Caco-2 (cell line): ENCODE measurements around the gene NCF4. TPM values are rescaled to one million over a fixed set of nuclear protein-coding genes. Genes with fewer than 3 reads are reported as not detected.

Experiments
- BruUV-seq: library from RNA; stranded (reverse); fragments of 400-500 nt; replicated peaks from 2 replicates; lab custom pipeline; 2021; lab: Mats Ljungman, UMichigan
- CTCF ChIA-PET: fragments of 300-600 bp; sonication (Branson Sonifier 250); formaldehyde crosslinking; loops from one replicate; lab custom pipeline; 2022; ENCODE audit warnings: antibody characterized with exemption; lab: Charles Lee
- POLR2A ChIA-PET: fragments of 300-600 bp; sonication (Branson Sonifier 250); formaldehyde crosslinking; loops from one replicate; lab custom pipeline; 2022; ENCODE audit warnings: antibody characterized with exemption; lab: Charles Lee
- DNase-seq, 2 experiments: peaks; one replicate each; pipeline versions ENCODE4 v3.0.0 to v3.0.0-alpha.2; 2020 to 2022
- H3K27me3 ChIP-seq: replicated peaks from 2 replicates; pipeline ENCODE4 v1.6.0; 2011; ENCODE audit warnings: low read length; ENCODE audit not compliant: control insufficient read depth, insufficient read depth
- H3K36me3 ChIP-seq: 2 replicates; pipeline ENCODE4 v1.5.1; 2011; ENCODE audit warnings: low read length; ENCODE audit not compliant: control insufficient read depth, insufficient read depth
- H3K4me1 ChIP-seq: fragments of 250-450 bp; sonication (Bioruptor Pico); 2 replicates; pipeline ENCODE4 v1.5.1; 2020; ENCODE audit warnings: mild to moderate bottlenecking
- H3K4me3 ChIP-seq: 2 replicates; pipeline ENCODE4 v1.5.1; 2011; ENCODE audit warnings: low read depth, mild to moderate bottlenecking, control low read depth, low read length
- H3K9me3 ChIP-seq: fragments of 250-450 bp; sonication (Bioruptor Pico); 2 replicates; pipeline ENCODE4 v1.5.1; 2020; ENCODE audit warnings: mild to moderate bottlenecking, moderate library complexity
- H3K27ac Mint-ChIP-seq: one replicate; pipeline ENCODE4 v1.8.0; 2022; ENCODE audit warnings: mixed read lengths; ENCODE audit not compliant: unreplicated experiment
- H3K27me3 Mint-ChIP-seq: one replicate; pipeline ENCODE4 v1.8.0; 2022; ENCODE audit warnings: mixed read lengths; ENCODE audit not compliant: insufficient read depth, unreplicated experiment
- H3K36me3 Mint-ChIP-seq: one replicate; pipeline ENCODE4 v1.8.0; 2022; ENCODE audit warnings: mild to moderate bottlenecking, mixed read lengths; ENCODE audit not compliant: insufficient read depth, unreplicated experiment
- H3K4me1 Mint-ChIP-seq: one replicate; pipeline ENCODE4 v1.8.0; 2022; ENCODE audit warnings: low read depth, mixed read lengths; ENCODE audit not compliant: unreplicated experiment
- H3K4me3 Mint-ChIP-seq: one replicate; pipeline ENCODE4 v1.8.0; 2022; ENCODE audit warnings: mild to moderate bottlenecking, moderate library complexity, mixed read lengths; ENCODE audit not compliant: unreplicated experiment
- H3K9me3 Mint-ChIP-seq: one replicate; pipeline ENCODE4 v1.8.0; 2022; ENCODE audit warnings: mixed read lengths; ENCODE audit not compliant: unreplicated experiment
- CTCF ChIP-seq, 2 experiments: fragments of 200-600 bp in 1 of 2; IDR thresholded peaks; 1 replicate in 1 of 2; 2 replicates in 1 of 2; pipeline versions ENCODE4 v1.5.1 to v1.8.0; 2011 to 2022; ENCODE audit warnings: antibody characterized with exemption in 1 of 2, control low read depth in 1 of 2, inconsistent platforms in 1 of 2, low read depth in 1 of 2, low read length in 1 of 2, mild to moderate bottlenecking in 1 of 2, moderate library complexity in 1 of 2; ENCODE audit not compliant: insufficient read depth in 1 of 2, severe bottlenecking in 1 of 2, unreplicated experiment in 1 of 2
- intact Hi-C: fragments of 100-400 bp; cut with micrococcal nuclease; formaldehyde crosslinking; loops from one replicate; pipeline ENCODE4 v1.10.0; 2022; ENCODE audit not compliant: unreplicated experiment
- total RNA-seq: library from RNA; stranded (reverse); gene quantifications from 2 replicates; pipeline ENCODE4 v1.2.3, GENCODE V29; 2022

The NCF4 gene
- total RNA-seq, 1 experiment from 2014 or later = not detected

GRCh38 chr22:36822581-36822980 lies 38.2 kb upstream of the NCF4 start:
- Mint-ChIP-seq H3K27ac (no peak overlapping the region), H3K9me3 (no peaks in the 10 kb centered on the region), H3K27me3 (peaks cover 35% of the 10 kb centered on the region), H3K36me3 (no peaks in the 10 kb centered on the region), H3K4me3 (no peak overlapping the region), H3K4me1 (no peaks in the 10 kb centered on the region)
- BruUV-seq = no TSS peak
- no peaks in the 10 kb centered on the region for H3K9me3 ChIP-seq
- ChIA-PET POLR2A (interaction anchor here (0.5 kb wide), 1 partner anchor 85 kb away, joined by 4 read pairs; no protein-coding TSS in a partner anchor), CTCF (no interaction called here)
- no peak for TF ChIP-seq CTCF (IDR thresholded peaks at IDR 0.05; ENCODE audit: insufficient read depth in 1 of 2, low read depth in 1 of 2, low read length in 1 of 2, severe bottlenecking in 1 of 2, unreplicated experiment in 1 of 2)
- no peak overlapping the region for H3K4me3 ChIP-seq
- intact Hi-C loops = no loop called here
- no peaks in the 10 kb centered on the region for H3K4me1 ChIP-seq
- peaks cover 1% of the 10 kb centered on the region; the same call in 1 of the 2 replicates for H3K27me3 ChIP-seq
- no peak for DNase-seq
- no peaks in the 10 kb centered on the region for H3K36me3 ChIP-seq

GRCh38 chr22:36823186-36823839 lies 37.5 kb upstream of the NCF4 start:
- no peaks in the 10 kb centered on the region for H3K4me1 ChIP-seq
- no peak overlapping the region for H3K4me3 Mint-ChIP-seq
- intact Hi-C loops = no loop called here
- TF ChIP-seq CTCF (IDR thresholded peaks at IDR 0.05; ENCODE audit: insufficient read depth in 1 of 2, low read depth in 1 of 2, low read length in 1 of 2, severe bottlenecking in 1 of 2, unreplicated experiment in 1 of 2) = no peak
- H3K4me3 ChIP-seq = no peak overlapping the region
- H3K27me3 Mint-ChIP-seq = peaks cover 27% of the 10 kb centered on the region
- ChIA-PET POLR2A (interaction anchor here (0.5 kb wide), 1 partner anchor 84 kb away, joined by 4 read pairs; no protein-coding TSS in a partner anchor), CTCF (no interaction called here)
- no peaks in the 10 kb centered on the region for H3K36me3 ChIP-seq
- H3K27ac Mint-ChIP-seq = no peak overlapping the region
- no peaks in the 10 kb centered on the region for H3K4me1 Mint-ChIP-seq
- no peaks in the 10 kb centered on the region for H3K36me3 Mint-ChIP-seq
- BruUV-seq = no TSS peak
- H3K27me3 ChIP-seq = peaks cover 1% of the 10 kb centered on the region; the same call in 1 of the 2 replicates
- no peak for DNase-seq
- no peaks in the 10 kb centered on the region for H3K9me3 ChIP-seq
- no peaks in the 10 kb centered on the region for H3K9me3 Mint-ChIP-seq

- DNase-seq = no peak
- Mint-ChIP-seq H3K27ac (no peak overlapping the region), H3K9me3 (no peaks in the 10 kb centered on the region), H3K4me1 (no peaks in the 10 kb centered on the region), H3K36me3 (no peaks in the 10 kb centered on the region), H3K4me3 (no peak overlapping the region), H3K27me3 (peaks cover 20% of the 10 kb centered on the region)
- no peak overlapping the region for H3K4me3 ChIP-seq
- no peaks in the 10 kb centered on the region for H3K36me3 ChIP-seq
- intact Hi-C loops = no loop called here
- no peaks in the 10 kb centered on the region for H3K9me3 ChIP-seq
- no peak for TF ChIP-seq CTCF (IDR thresholded peaks at IDR 0.05; ENCODE audit: insufficient read depth in 1 of 2, low read depth in 1 of 2, low read length in 1 of 2, severe bottlenecking in 1 of 2, unreplicated experiment in 1 of 2)
- peaks cover 1% of the 10 kb centered on the region; the same call in 1 of the 2 replicates for H3K27me3 ChIP-seq
- POLR2A ChIA-PET = no interaction called here
- no TSS peak for BruUV-seq
- no peaks in the 10 kb centered on the region for H3K4me1 ChIP-seq
- CTCF ChIA-PET = no interaction called here
These were observed 36.2 kb upstream of the NCF4 start for GRCh38 chr22:36824655-36825054.
